GM13976 (cell line): Measurements from ENCODE around the gene SEH1L.

ENCODE experiments used
- DNase-seq: peaks from one replicate; pipeline ENCODE4 v3.0.0; 2012; ENCODE audit warnings: low spot score
- in situ Hi-C: fragments of 300-500 bp; cut with MboI; formaldehyde crosslinking; loops from one replicate; pipeline ENCODE4 v1.12.0; 2022; ENCODE audit warnings: low sequenced_read_pairs, mixed read lengths, inconsistent platforms; ENCODE audit not compliant: unreplicated experiment
- TF ChIP-seq, protein P1 (sequence below): IDR thresholded peaks from 2 replicates; pipeline ENCODE4 v1.5.1; 2012; ENCODE audit warnings: borderline replicate concordance, mild to moderate bottlenecking; ENCODE audit not compliant: insufficient read depth; ENCODE audit errors: extremely low read depth, missing control alignments, control extremely low read depth

SEH1L gene

DNA sequence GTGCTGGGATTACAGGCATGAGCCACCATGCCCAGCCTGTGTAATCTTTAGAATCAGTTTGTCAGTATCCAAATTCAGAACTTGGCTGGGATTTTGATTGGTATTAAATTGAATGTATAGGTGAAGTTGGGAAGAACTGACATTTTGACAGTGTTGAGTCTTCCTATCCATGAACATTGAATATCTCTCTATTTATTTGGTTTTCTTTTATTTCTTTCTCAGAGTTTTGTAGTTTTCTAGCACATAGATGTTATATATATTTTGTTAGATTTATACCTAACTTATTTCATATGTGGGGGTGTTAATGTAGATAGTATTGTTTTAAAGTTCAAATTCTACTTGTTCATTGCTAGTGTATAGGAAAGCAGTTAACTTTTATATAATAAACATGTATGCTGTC lies 74.8 kb downstream of the SEH1L start:
- no peak for DNase-seq
- in situ Hi-C loops: no loop called here
- TF ChIP-seq, protein P1, sequence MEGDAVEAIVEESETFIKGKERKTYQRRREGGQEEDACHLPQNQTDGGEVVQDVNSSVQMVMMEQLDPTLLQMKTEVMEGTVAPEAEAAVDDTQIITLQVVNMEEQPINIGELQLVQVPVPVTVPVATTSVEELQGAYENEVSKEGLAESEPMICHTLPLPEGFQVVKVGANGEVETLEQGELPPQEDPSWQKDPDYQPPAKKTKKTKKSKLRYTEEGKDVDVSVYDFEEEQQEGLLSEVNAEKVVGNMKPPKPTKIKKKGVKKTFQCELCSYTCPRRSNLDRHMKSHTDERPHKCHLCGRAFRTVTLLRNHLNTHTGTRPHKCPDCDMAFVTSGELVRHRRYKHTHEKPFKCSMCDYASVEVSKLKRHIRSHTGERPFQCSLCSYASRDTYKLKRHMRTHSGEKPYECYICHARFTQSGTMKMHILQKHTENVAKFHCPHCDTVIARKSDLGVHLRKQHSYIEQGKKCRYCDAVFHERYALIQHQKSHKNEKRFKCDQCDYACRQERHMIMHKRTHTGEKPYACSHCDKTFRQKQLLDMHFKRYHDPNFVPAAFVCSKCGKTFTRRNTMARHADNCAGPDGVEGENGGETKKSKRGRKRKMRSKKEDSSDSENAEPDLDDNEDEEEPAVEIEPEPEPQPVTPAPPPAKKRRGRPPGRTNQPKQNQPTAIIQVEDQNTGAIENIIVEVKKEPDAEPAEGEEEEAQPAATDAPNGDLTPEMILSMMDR: no peak

DNA sequence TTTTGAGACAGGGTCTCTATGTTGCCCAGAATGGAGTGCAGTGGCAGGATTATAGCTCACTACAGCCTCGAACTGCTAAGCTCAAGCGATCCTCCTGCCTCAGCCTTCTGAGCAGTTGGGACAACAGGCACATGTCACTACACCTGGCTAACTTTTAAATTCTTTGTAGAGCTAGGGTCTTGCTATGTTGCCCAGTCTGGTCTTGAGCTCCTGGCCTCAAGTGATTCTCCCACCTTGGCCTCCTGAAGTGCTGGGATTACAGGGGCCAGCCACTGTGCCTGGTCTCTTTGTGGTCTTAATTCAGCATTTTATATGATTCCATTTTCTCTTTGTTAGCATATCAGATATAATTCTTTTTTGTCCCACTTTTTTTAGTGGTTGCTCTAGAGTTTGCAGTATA lies 77.4 kb downstream of the SEH1L start:
- in situ Hi-C loops: no loop called here
- TF ChIP-seq, protein P1: no peak
- no peak for DNase-seq

DNA sequence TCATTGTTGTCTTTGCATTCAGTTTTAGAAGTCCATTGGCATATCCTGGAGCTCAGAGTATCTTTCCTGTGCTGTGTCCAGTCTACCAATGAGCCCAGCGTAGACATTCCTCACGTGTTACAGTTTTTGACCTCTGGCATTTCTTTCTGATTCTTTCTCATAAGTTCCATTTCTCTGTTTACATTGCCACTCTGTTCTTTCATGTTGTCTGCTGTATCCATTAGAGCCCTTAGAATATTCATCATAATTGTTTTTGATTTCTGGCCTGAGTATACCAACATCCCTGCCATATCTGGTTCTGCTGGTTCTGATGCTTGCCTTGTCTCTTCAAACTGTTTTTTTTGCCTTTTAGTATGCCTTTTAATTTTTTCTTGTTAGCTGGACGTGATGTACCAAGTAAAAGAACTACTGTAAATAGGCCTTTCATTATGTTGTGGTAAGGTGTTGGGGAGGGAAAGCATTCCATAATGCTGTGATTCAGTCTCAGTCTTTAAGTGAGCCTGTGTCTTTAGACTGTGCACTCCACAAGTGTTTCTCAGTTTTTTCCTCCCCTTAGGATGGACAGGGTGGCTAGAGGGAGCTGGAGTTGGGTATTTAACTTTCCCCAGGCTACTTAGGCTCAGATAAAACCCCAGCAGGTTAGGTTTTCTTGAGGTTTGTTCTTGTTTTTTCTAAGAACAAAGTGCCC lies 78.9 kb downstream of the SEH1L start:
- DNase-seq: no peak
- in situ Hi-C loops: no loop called here
- TF ChIP-seq, protein P1: no peak

DNA sequence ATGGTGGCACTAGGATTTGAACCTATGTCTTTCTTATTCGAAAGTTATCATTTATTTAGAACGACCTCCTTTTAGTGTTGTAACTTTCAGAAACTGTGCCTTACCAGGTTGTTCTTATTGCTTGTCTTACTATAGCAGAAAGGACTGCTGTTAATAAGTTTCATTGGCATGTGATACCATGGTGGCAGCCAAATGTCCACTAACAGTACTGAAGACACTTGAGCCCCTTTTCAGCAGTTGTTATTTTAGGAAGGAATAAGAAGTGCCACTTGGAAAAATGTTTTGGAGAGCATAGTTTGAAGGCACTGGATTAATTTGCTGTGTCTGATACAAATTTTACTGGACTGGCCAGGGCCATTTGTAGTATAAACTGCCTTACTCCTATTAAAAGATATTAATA lies 81.1 kb downstream of the SEH1L start:
- TF ChIP-seq, protein P1: no peak
- in situ Hi-C loops: no loop called here
- no peak for DNase-seq

- no peak for DNase-seq
- in situ Hi-C loops: no loop called here
- TF ChIP-seq, protein P1: no peak
Observed at GRCh38 chr18:13032173-13032572, 84.4 kb downstream of the SEH1L start.

DNA sequence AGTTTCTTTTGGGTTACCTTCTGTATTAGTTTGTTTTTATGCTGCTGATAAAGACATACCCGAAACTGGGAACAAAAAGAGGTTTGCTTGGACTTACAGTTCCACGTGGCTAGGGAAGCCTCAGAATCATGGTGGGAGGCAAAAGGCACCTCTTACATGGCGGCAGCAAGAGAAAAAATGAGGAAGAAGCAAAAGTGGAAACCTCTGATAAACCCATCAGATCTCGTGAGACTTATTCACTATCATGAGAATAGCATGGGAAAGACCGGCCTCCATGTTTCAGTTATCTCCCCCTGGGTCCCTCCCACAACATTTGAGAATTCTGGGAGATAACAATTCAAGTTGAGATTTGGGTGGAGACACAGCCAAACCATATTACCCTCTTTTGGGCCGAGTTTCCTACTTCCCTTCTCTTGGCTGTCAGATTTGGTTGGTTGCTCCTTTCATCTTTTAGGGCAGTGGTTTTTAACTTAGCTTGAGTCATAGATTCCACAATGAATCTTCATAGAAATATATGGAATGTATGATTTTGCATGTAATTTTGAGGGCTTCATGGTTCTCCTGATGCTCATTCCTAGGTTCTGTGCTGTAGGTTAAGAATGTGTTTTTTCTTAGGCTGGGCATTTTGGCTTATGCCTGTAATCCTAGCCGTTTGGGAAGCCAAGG lies 87.6 kb downstream of the SEH1L start:
- DNase-seq: no peak
- in situ Hi-C loops: no loop called here
- TF ChIP-seq, protein P1: no peak
